Ishikawa (cell line): ENCODE data around the gene ACAA1.

Experiments
- CEBPB ChIP-seq: IDR thresholded peaks from 2 replicates; pipeline ENCODE4 v1.6.1; 2012
- CREB1 ChIP-seq: IDR thresholded peaks from 2 replicates; pipeline ENCODE4 v1.6.1; 2012; ENCODE audit warnings: low read depth
- EGR1 ChIP-seq: IDR thresholded peaks from 2 replicates; pipeline ENCODE4 v1.6.1; 2012
- EP300 ChIP-seq: IDR thresholded peaks from 2 replicates; pipeline ENCODE4 v1.6.1; 2012; ENCODE audit warnings: borderline replicate concordance
- FOXM1 ChIP-seq: IDR thresholded peaks from 2 replicates; pipeline ENCODE4 v1.6.1; 2012; ENCODE audit warnings: low read depth, borderline replicate concordance
- MAX ChIP-seq: IDR thresholded peaks from 2 replicates; pipeline ENCODE4 v1.6.1; 2012
- NFIC ChIP-seq: IDR thresholded peaks from 2 replicates; pipeline ENCODE4 v1.6.1; 2012
- RAD21 ChIP-seq: IDR thresholded peaks from 2 replicates; pipeline ENCODE4 v1.6.1; 2012; ENCODE audit warnings: low read depth
- REST ChIP-seq: IDR thresholded peaks from 2 replicates; pipeline ENCODE4 v1.6.1; 2012; ENCODE audit warnings: low read depth, mild to moderate bottlenecking
- TAF1 ChIP-seq: IDR thresholded peaks from 2 replicates; pipeline ENCODE4 v1.6.1; 2012; ENCODE audit warnings: low read depth, mild to moderate bottlenecking
- TCF12 ChIP-seq: IDR thresholded peaks from 2 replicates; pipeline ENCODE4 v1.6.1; 2012; ENCODE audit warnings: low read depth
- TEAD4 ChIP-seq: IDR thresholded peaks from 2 replicates; pipeline ENCODE4 v1.6.1; 2012
- USF1 ChIP-seq: IDR thresholded peaks from 2 replicates; pipeline ENCODE4 v1.6.1; 2012
- YY1 ChIP-seq: IDR thresholded peaks from 2 replicates; pipeline ENCODE4 v1.6.1; 2012; ENCODE audit warnings: low read depth
- ZBTB7A ChIP-seq: IDR thresholded peaks from 2 replicates; pipeline ENCODE4 v1.6.1; 2012; ENCODE audit warnings: low read depth

ACAA1 gene

GRCh38 chr3:38141173-38141951 lies 4.4 kb upstream of the ACAA1 start:
- TF ChIP-seq CEBPB (no peak), CREB1 (no peak), EGR1 (no peak), FOXM1 (no peak), ZBTB7A (no peak), YY1 (no peak), TAF1 (no peak), REST (no peak), EP300 (no peak), RAD21 (no peak), TCF12 (no peak), MAX (no peak), TEAD4 (no peak), USF1 (no peak), NFIC (no peak)

GRCh38 chr3:38140326-38141172 lies 3.6 kb upstream of the ACAA1 start:
- TF ChIP-seq NFIC, result no peak
- TF ChIP-seq REST, result no peak
- no peak for TF ChIP-seq EP300
- no peak for TF ChIP-seq CEBPB
- peak; percentile 26; the same call in 1 of the 2 replicates for TF ChIP-seq RAD21

- TF ChIP-seq FOXM1 (no peak), RAD21 (no peak), TAF1 (no peak), MAX (no peak), NFIC (no peak), USF1 (no peak), CEBPB (no peak), TEAD4 (no peak), YY1 (no peak), EGR1 (no peak), TCF12 (no peak), EP300 (no peak), REST (no peak), ZBTB7A (no peak), CREB1 (no peak)
Measured at GRCh38 chr3:38139652-38140051, 2.7 kb upstream of the ACAA1 start.

GRCh38 chr3:38139191-38139590 lies 2.3 kb upstream of the ACAA1 start:
- no peak for TF ChIP-seq REST
- no peak for TF ChIP-seq FOXM1
- no peak for TF ChIP-seq NFIC
- TF ChIP-seq CREB1, result no peak
- TF ChIP-seq TCF12, result no peak
- no peak for TF ChIP-seq TAF1
- TF ChIP-seq MAX, result no peak
- no peak for TF ChIP-seq YY1
- no peak for TF ChIP-seq ZBTB7A
- TF ChIP-seq EGR1, result no peak
- TF ChIP-seq CEBPB, result no peak
- no peak for TF ChIP-seq USF1
- no peak for TF ChIP-seq TEAD4
- no peak for TF ChIP-seq EP300
